ENCODE results near the gene KRTAP5-7. TPM values are rescaled to one million over a fixed set of nuclear protein-coding genes. Genes with fewer than 3 reads are reported as not detected.

The KRTAP5-7 gene
- total RNA-seq, 1 experiment from 2014 or later, result not detected

DNA sequence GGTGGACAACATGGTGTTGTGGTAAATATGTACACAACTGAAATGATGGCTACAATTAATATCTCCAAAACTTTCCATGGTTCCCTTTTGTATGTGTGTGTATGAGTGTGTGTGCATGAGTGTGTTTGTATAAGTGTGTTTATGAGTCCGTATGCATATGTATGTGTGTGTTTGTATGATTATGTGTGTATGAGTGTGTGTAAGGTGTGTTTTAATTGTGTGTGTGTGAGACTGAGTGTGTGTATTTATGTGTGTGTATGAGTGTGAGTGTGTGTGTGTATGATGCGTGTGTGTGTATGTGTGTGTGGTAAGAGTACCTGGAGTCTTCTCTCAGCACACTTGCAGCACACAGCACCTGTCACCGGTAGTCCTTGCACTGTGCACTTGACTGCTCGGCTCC, 29.0 kb downstream of the KRTAP5-7 start:
- intact Hi-C loops (cut with micrococcal nuclease), result no loop called here
- RAD21 ChIA-PET (ENCODE audit: low non-redundant PET in 1 of 2, low total read pairs in 2 of 2, uncharacterized antibody in 2 of 2, unreplicated experiment in 2 of 2), result no interaction called here
- DNase-seq (ENCODE audit: low read depth, low spot score), result no peak

DNA sequence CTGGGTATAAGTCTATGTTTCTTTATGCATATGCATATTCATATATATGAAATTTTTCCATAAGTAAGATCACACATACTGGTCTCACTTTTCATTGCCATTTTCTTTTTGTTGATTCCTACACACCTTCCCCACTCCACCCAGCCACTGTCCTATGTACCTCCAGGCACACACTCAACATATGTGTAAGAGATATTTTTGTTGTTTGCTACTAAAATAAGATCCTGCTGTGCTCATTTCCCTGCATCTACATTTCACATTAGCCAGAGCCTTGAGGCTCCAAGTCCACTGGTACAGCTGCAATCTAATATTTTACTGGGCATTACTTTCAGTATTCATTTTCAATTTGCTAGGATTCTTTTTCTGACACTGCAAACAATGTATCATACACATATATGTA, 30.2 kb downstream of the KRTAP5-7 start:
- no peaks in the 10 kb centered on the region for H3K9me3 ChIP-seq (ENCODE audit: control insufficient read depth in 1 of 2, insufficient read depth in 1 of 2, low read depth in 1 of 2, low read length in 2 of 2)
- no peaks in the 10 kb centered on the region for H3K9me2 ChIP-seq (ENCODE audit: insufficient read depth)
- H3K27ac ChIP-seq (ENCODE audit: low read depth, low read length), result no peak overlapping the region
- BruUV-seq (replicated peaks), result no TSS peak
- DNase-seq (ENCODE audit: low read depth, low spot score) (no peak), ATAC-seq (no peak)
- intact Hi-C loops (cut with micrococcal nuclease), result no loop called here
- no peak overlapping the region for H2AFZ ChIP-seq (ENCODE audit: low read depth, low read length, poor library complexity, severe bottlenecking)
- H3K4me1 ChIP-seq (ENCODE audit: control insufficient read depth in 1 of 2, insufficient read depth in 2 of 2, low read length in 2 of 2), result peaks cover 0 to 8% of the 10 kb centered on the region in 2 experiments; a peak in 2 of 4 replicates
- TF ChIP-seq YY1 (IDR thresholded peaks at IDR 0.05; ENCODE audit: extremely low read depth, insufficient replicate concordance, low read depth, low read length), result no peak
- no peak for TF ChIP-seq POLR2A (IDR thresholded peaks at IDR 0.05; ENCODE audit: borderline replicate concordance, extremely low read depth, insufficient read depth, insufficient read length)
- no peak for TF ChIP-seq SIN3A (IDR thresholded peaks at IDR 0.05; ENCODE audit: low read depth)
- no peak for TF ChIP-seq ELF1 (IDR thresholded peaks at IDR 0.05; ENCODE audit: borderline replicate concordance, low read depth)
- TF ChIP-seq, protein P1, sequence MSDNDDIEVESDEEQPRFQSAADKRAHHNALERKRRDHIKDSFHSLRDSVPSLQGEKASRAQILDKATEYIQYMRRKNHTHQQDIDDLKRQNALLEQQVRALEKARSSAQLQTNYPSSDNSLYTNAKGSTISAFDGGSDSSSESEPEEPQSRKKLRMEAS (IDR thresholded peaks at IDR 0.05), result no peak
- no peak for TF ChIP-seq CBX3 (IDR thresholded peaks at IDR 0.05; ENCODE audit: low read depth)
- TF ChIP-seq, protein P2, sequence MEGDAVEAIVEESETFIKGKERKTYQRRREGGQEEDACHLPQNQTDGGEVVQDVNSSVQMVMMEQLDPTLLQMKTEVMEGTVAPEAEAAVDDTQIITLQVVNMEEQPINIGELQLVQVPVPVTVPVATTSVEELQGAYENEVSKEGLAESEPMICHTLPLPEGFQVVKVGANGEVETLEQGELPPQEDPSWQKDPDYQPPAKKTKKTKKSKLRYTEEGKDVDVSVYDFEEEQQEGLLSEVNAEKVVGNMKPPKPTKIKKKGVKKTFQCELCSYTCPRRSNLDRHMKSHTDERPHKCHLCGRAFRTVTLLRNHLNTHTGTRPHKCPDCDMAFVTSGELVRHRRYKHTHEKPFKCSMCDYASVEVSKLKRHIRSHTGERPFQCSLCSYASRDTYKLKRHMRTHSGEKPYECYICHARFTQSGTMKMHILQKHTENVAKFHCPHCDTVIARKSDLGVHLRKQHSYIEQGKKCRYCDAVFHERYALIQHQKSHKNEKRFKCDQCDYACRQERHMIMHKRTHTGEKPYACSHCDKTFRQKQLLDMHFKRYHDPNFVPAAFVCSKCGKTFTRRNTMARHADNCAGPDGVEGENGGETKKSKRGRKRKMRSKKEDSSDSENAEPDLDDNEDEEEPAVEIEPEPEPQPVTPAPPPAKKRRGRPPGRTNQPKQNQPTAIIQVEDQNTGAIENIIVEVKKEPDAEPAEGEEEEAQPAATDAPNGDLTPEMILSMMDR (IDR thresholded peaks at IDR 0.05 in 2 of 3, conservative IDR thresholded peaks at IDR 0.05 in 1 of 3; ENCODE audit: borderline replicate concordance in 1 of 3, insufficient read depth in 1 of 3, low read depth in 2 of 3, low read length in 2 of 3), result no peak
- TF ChIP-seq POLR2AphosphoS5 (IDR thresholded peaks at IDR 0.05; ENCODE audit: low read depth, low read length), result no peak
- RAD21 ChIA-PET (ENCODE audit: low non-redundant PET in 1 of 2, low total read pairs in 2 of 2, uncharacterized antibody in 2 of 2, unreplicated experiment in 2 of 2), result no interaction called here
- no peak overlapping the region for H3K9ac ChIP-seq (ENCODE audit: low read length)
- no peak overlapping the region for H3K4me3 ChIP-seq (replicated peaks in 1 of 2; ENCODE audit: low read depth in 1 of 2, low read length in 2 of 2)
- no peaks in the 10 kb centered on the region for H4K20me1 ChIP-seq (ENCODE audit: insufficient read depth)
- CTCF ChIA-PET, result no interaction called here
- H3K27me3 ChIP-seq (ENCODE audit: insufficient read depth, low read length), result no peaks in the 10 kb centered on the region
- POLR2A ChIA-PET, result no interaction called here
- no peaks in the 10 kb centered on the region for H3K36me3 ChIP-seq (ENCODE audit: control insufficient read depth in 1 of 2, insufficient read depth in 2 of 2, low read length in 2 of 2)
- no peaks in the 10 kb centered on the region for H3K79me2 ChIP-seq (ENCODE audit: insufficient read depth, low read length)
- no peak overlapping the region for H3K4me2 ChIP-seq (ENCODE audit: low read length)

More for the DNA sequence above, 29.0 kb downstream of the KRTAP5-7 start:
- Histone ChIP-seq H3K9me3 (ENCODE audit: control insufficient read depth in 1 of 2, insufficient read depth in 1 of 2, low read depth in 1 of 2, low read length in 2 of 2) (no peaks in the 10 kb centered on the region), H3K79me2 (ENCODE audit: insufficient read depth, low read length) (no peaks in the 10 kb centered on the region), H3K27me3 (ENCODE audit: insufficient read depth, low read length) (no peaks in the 10 kb centered on the region), H4K20me1 (ENCODE audit: insufficient read depth) (no peaks in the 10 kb centered on the region), H2AFZ (ENCODE audit: low read depth, low read length, poor library complexity, severe bottlenecking) (no peak overlapping the region), H3K9ac (ENCODE audit: low read length) (no peak overlapping the region), H3K9me2 (ENCODE audit: insufficient read depth) (no peaks in the 10 kb centered on the region), H3K4me2 (ENCODE audit: low read length) (no peak overlapping the region), H3K4me3 (replicated peaks in 1 of 2; ENCODE audit: low read depth in 1 of 2, low read length in 2 of 2) (no peak overlapping the region), H3K4me1 (ENCODE audit: control insufficient read depth in 1 of 2, insufficient read depth in 2 of 2, low read length in 2 of 2) (no peaks in the 10 kb centered on the region), H3K36me3 (ENCODE audit: control insufficient read depth in 1 of 2, insufficient read depth in 2 of 2, low read length in 2 of 2) (no peaks in the 10 kb centered on the region), H3K27ac (ENCODE audit: low read depth, low read length) (no peak overlapping the region)
- ATAC-seq, result no peak
- TF ChIP-seq JUND (IDR thresholded peaks at IDR 0.05) (no peak), POLR2AphosphoS5 (IDR thresholded peaks at IDR 0.05; ENCODE audit: low read depth, low read length) (no peak), TCF7L2 (IDR thresholded peaks at IDR 0.05; ENCODE audit: borderline replicate concordance, extremely low read depth, insufficient read depth, insufficient read length) (no peak), ELF1 (IDR thresholded peaks at IDR 0.05; ENCODE audit: borderline replicate concordance, low read depth) (no peak), SIN3A (IDR thresholded peaks at IDR 0.05; ENCODE audit: low read depth) (no peak), ZFX (IDR thresholded peaks at IDR 0.05) (no peak), RAD21 (IDR thresholded peaks at IDR 0.05; ENCODE audit: low read depth) (no peak)
- TF ChIP-seq, protein P2 (IDR thresholded peaks at IDR 0.05 in 2 of 3, conservative IDR thresholded peaks at IDR 0.05 in 1 of 3; ENCODE audit: borderline replicate concordance in 1 of 3, insufficient read depth in 1 of 3, low read depth in 2 of 3, low read length in 2 of 3), result no peak
- no TSS peak for BruUV-seq (replicated peaks)
- ChIA-PET CTCF (no interaction called here), POLR2A (no interaction called here)
